ENCODE results near the gene PRRT1.
"Not testable (repeated sequence)": the region's sequence is repeated elsewhere in the genome, so short reads cannot be mapped to it uniquely, and the experiment has no call there.

The PRRT1 gene

DNA sequence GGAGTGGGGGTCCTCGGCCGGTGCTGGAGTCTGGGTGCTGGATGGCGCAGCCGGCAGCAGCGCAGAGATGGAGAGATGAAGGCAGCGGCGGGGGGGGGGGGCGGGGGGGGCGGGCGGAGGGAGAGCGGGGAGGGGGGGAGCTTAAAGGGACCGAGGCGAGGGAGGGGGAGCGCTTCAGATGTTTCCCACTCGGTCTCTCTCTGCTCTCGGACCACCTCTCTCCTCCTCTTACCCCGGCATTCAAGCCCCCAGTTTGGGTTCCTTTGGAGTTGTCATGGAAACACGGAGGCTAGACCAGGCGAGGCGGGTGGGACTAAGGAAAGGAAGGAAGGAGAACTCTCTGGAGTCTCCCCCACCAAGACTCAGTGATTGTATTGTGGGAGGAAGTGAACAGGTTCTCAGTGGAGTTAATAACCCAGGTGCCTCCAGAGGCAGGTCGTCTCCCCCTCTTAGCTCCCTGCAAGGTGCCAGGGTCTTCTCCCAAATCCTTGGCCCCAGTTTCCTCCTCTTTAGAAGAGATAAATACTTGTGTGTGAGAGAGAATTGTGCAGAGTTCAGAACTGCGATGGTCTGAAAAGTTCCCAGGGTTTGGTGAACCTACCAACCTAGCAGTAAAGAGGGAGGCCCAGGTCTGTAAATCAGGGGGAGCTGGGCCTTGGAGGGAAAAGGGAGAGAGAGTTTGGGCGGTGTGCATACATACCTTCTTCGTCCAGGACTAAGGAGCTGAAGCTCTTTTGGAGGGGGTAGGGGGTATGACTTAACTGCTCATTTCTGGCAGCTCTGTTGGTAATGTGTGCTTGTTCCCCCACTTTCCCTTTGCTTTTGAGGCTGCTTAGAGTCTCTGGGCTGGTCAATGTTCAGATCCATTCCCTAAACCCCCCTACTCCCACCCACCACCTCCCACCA lies at the start of gene PRRT1:
TSS of gene PRRT1 (minus strand) at position 77 of the 906 bp plus-strand sequence. CDS start 112 bp downstream, outside the sequence.
- DNase-seq (ENCODE audit: low spot score) = no peak

DNA sequence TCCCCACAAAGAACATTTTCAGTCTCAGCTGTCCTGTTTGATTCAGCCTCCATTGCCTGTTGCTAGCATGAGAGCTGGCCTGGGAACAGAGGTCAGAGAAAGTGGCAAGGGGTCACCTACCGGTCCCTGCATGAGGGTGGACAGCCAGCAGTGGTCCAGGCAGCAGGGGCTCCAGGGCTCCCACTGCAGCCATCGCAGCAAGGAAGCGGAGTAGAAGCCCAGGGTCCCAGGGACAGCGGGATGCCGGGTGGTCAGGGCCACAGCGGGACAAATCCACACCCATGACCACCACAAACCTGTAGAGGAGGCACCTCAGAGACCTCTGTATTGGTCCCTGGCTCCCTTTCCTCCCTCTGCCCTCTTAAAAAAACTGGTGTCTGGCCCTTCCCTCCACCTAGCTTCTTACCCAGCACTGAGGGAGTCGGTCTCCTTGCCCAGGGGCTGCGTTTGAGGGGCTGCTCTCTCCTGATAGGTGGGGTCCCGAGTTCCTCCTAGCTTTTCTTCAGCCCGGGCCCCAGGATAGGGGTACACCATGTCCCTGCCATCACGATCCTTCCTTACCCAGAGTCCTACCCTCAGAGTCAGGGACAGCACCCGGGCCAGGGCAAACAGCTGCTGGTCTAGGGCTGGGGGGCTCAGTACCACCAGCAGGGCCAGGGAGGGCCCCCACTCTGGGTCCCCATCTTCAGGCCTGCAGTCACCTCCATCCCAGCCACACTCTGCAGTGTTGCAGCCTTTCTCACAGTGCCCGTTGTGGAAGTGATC lies 49.2 kb upstream of the PRRT1 start:
- no peak for DNase-seq (ENCODE audit: low spot score)

DNA sequence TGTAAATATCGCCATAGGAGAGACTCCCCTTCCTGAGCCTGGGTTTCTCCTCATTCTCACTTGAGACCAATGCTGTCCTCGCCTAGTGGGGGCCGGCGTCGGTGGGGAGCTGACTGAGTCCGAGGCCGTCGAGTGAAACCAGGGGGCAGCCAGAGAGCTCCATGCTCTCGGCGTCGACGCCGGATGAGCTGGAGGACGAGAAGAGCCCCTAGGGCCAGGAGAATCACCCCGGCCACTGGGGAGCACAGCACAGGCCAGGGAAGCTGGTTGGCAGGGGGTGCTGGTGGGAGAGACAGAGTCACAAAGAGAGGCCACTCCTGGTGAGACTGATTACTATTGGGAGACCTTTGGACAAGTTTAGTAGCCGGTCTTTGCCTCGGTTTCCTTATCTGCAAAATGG lies 47.1 kb upstream of the PRRT1 start:
- DNase-seq (ENCODE audit: low spot score) = no peak

DNA sequence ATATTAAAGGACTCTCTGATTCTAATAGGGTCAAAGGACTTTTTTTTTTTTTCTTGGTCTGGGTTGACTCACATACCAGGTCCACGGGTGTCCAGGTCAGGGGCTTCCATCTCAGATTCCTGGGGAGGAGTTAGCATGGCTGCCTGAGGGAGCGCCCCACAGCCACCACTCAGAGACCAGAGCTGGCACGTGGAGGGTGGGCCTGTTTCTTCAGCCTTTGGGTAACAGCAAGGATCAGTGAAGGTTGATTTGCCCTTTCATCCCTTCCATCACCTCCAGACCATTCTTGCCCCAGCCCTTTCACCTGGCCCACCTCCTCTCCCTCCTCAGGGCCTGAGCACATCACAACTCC lies 46.6 kb upstream of the PRRT1 start:
- no peak for DNase-seq (ENCODE audit: low spot score)

DNA sequence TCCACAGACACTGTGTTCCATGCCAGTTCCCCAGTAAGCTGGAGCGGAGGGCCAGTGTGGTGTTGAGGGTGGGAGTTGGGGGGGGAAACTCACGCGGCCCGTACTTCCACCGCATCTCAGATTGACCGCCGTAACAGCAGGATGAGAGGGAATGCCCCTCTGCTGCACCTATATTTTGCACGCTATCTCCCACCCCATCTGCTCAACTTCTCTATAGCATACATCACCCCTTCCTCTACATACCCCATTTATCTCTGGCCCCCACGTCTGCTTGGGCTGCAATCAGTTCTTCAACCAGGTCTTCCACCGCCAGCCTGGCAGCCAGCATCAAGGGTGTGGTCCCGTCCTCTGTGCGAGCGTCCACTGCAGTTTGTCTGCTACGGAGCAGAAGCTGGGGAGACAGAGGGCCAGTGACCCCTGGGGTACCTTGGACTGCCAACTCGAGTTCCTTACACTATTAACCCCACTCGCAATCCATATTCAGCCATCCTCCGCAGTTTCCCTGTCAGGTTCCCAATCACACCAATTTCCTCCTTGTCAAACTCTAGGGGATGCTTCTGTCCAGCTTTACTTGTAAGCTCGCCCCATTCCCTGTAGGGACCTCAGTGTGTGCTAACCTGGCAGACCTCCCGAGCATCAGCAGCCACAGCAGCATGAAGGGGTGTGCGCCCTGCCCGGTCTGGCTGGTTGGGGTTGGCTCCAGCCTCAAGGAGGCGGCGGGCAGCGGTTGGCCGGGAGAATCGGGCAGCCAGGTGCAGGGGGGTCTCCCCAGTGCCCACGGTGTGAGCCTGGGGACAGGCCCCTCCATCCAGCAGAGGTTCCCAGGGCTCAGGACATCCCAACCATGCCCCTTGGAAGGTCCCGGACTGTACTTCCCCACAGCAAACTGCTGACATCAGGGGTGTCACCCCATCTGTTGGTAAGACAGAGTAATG lies 45.2 kb upstream of the PRRT1 start:
- DNase-seq (ENCODE audit: low spot score) = no peak

DNA sequence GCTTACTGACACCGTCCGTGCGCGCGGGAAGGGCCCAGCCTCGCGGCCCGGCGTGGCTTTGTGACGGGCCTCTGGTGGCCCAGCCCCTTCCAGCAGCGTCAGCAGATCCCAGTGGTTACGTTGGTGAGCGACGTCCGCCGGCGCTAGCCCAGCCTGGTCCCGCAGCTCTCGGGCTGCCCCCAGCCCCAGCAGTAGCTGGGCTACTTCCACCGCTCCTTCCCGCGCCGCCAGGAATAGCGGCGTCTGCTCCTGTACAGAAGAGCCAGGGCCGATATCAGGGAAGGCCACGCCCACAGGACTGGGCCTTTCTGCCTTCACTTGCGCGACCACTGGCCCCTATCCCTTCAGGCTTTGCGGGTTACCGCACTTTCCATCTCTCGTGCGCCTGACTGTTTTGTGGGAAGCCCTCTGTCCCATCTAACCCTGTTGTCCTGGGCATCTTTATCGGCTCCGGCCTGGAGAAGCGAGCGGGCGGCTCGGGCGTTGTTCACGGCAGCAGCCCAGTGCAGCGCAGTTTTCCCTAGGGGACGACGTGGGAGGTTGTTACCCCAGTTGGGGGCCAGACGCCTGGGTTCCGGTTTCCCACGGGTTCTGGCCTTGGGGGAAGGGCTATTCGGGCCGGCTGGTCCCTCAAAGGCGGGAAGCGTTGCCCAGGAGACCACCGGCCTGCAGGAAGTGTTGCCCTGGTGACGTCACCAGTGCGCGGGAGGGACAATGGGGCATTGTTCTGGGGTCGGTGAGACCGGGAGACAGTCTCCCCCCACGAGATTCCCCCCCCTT lies 44.4 kb upstream of the PRRT1 start:
- peak; percentile 83 for DNase-seq (ENCODE audit: low spot score)

DNA sequence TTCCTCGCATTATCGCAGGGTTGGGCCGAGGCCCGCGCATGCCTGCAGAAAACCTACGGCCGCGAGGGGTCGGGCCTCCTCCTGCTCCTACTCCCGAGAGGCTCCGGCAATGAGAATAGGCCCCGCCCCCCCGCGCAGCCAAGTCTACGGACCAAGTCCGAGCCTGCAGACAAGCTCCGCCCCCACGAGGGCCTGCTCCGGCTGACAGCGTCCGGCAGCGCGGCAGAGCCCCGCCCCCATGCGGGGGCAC lies 43.8 kb upstream of the PRRT1 start:
- peak; percentile 100 for DNase-seq (ENCODE audit: low spot score)

DNA sequence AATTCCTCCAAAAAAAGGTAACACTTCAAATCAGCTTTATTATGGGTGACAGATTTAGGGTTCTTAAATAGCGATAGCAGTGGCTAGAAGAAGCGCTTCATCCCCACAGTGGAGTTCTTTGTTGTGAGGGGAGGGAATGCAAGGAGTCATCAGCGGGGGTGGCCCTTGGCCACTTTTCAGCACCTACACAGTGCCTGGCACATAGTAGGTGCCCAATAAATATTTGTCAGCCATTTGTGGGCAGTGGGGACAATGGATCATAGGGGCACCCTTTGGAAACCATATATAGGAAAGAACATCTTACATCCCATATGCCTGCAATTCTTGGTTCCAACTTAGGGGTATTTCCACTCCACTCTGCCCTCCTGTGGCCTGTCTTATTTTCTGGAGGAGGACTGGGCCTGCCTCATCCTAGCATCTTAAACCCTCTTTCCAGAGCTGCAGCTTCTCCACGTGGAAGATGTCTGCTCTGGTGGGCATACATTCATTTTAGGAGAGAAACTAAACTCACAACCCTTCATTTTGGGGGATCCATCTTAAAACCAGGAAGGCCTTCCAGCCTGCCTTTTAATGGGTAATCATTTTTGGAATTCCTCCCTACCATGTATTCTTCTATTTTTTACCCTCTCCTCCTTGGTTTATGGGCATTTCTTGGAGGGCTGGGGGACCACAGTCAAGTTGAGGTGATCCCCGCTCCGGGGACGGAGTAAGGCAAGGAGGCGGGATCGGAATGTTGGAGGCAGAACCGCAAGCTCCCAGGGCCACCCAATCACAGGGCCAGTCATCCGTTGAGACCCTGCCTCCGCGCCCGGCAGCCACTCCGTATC lies 43.3 kb upstream of the PRRT1 start:
- peak; percentile 57 for DNase-seq (ENCODE audit: low spot score)

DNA sequence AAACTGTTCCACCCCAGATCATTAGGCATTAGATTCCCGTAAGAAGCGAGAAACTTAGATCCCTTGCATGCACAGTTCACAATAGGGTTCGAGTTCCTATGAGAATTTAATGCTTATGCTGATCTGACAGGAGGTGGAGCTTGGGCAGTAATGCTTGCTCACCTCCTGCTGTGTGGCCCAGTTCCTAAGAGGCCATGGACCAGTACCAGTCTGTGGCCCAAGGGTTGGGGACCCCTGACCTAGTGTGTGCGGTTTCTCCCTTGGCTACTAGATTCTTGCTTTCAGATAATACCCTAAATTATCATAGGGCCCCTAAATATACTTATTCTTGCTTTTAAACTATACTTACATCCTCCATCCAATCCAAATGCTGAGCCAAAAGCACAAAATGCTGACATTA lies 42.6 kb upstream of the PRRT1 start:
- DNase-seq (ENCODE audit: low spot score) = no peak

DNA sequence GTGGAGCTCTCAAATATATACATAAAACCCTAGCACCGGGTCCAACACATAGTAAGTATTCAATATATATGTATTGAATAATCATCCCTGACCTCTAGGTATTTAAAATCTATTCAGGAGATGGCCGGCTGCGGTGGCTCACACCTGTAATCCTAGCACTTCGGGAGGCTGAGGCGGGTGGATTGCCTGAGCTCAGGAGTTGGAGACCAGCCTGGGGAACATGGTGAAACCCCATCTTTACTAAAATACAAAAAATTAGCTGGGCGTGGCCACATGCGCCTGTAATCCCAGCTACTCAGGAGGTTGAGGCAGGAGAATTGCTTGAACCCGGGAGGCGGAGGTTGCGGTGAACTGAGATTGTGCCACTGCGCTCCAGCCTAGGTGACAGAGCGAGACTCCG lies 41.4 kb upstream of the PRRT1 start:
- DNase-seq (ENCODE audit: low spot score) = not testable (repeated sequence)

DNA sequence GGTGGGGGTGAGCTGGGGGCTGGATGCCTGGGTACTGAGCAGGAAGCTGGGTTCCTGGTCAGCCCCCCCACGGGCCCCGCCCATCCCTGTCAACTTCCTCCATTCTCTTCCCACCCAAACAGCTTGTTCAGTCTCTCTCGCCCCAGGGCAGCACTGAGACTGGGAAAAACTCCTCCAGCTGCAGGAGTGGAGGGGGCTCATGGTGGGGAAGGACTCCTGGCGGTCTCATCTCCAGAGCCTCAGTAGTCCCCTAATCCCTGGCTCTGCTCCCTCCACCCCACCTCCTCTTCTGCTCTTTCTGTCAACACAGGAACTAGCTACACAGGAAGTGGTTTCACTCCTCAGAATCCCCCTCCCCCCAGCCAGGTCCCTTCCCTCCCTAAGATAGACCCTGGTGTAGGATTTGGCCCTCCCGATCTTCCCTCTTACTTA lies 40.9 kb upstream of the PRRT1 start, which contains the start of gene GPSM3:
TSS of gene GPSM3 (minus strand) at position 36 of the 432 bp plus-strand sequence. CDS start 130 bp downstream, outside the sequence.
- DNase-seq (ENCODE audit: low spot score) = no peak

DNA sequence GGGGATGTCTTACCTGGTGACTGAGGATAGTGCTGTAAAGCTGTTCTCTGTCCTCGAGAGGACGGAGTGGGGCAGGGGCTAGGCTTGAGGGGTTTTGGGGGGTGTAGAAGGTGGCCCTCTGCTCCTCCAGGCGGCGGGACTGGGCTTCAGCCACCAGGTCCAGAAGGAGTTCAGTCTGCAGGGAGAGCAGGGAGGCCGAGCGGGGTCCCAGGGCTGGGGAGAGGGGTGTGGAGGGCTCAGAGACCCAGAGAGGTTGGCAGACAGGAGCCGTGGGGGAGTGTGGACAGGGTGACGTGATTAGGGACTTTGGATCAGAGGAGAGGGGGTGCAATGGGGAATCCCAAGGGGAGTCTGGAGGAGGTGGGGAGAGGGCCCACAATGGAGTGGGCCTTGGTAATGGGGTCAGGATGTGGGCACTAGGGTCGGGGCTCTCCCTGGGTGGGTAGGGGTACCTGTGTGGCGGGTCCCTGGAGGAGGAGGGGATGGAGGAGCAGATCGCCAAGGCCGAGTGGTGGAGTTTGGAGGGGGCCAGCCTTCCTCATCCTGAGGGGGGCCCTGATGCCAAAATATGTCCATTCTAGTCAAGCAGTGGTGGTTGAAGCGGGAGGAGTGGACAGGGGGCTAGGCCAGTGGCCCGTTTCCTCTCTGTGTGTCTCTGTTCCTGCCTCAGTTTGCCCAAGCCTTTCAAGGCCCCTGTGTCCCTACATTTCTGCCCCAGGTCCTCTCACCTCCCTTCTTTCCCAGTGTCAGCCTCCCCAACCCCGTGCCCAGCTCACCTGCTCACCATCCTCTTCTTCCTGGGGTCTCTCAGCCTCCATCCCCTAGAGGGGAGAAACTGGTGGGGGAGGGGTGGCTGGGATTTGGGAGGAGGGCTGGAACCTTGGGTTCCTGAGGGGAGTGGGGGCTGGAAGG lies 40.2 kb upstream of the PRRT1 start:
- no peak for DNase-seq (ENCODE audit: low spot score)

DNA sequence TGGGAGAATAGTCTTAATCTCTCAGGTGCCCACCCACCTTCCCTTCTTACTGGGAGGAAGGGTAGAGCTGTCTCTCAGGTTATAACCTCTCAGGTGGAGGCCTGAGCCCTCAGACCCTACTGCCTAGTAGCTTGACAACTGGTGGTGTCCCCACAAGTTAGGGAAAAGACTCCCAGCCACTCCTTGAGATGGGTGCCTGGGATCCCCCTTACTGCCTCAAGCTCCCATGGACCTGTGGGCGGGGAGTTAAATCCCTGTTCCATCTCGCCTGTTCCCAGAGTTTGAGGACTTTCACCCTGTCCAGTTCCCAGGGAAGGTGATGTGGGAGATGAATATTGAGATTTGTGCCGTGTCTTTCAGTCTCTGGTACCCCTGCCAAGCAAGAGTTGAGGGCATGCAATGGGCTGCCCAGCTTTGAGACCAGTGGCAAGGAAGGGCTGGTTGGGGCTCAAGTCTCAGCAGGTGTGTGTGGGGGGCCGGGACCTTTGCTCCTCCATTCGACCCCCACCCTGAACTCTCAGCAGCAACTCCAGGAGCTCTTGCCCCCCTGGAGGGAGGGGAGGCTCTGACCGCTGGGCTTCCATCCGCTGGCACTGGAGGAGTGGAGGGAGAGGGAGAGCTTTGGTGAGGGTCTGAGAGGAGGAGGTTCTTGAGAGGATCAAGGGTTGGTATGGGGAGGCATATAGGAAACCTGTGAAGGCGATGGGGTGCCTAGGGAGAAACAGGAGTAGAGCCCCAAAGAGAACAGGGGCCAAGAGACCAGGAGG lies 39.4 kb upstream of the PRRT1 start:
- DNase-seq (ENCODE audit: low spot score) = no peak

DNA sequence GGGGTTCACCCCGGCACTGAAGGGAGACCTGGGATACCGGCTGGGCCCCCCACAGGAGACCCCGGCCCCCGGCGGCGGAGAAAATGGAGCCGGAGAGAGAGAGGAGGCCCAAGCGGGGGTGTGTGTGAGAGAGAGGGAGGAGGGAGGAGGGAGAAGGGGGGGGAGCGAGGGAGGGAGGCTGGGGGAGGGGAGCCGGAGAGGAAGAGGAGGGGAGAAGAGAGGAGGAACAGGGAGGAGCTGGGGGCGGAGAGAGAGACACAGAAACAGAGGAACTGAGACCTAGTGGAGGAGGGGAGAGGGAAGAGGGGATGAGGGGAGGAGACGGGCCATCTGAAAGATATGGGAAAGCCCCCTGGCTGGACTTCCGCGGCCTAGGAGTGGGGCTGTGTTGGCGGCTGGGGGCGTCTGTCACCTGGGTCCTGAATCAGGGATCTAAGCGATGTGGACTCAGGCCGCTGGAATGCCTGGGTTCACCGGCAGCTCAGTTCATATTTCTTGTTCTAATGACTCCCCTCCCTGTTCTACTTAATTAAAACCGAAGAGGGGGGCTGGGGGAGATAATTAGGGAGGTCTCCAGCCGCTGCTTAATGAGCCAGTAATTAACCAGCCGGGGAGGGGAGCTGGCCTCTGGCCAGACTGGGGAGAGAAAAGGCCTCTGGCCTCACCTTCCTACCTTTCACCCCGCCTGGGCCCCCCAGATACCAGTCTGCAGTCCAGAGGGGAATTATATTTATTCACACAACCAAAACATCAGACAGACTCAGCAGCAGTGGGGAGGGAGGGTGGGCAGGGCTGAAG lies 38.5 kb upstream of the PRRT1 start, which contains the start of gene PBX2:
TSS of gene PBX2 (minus strand) at position 149 of the 798 bp plus-strand sequence. CDS start 287 bp downstream, outside the sequence.
- DNase-seq (ENCODE audit: low spot score) = peak; percentile 90

DNA sequence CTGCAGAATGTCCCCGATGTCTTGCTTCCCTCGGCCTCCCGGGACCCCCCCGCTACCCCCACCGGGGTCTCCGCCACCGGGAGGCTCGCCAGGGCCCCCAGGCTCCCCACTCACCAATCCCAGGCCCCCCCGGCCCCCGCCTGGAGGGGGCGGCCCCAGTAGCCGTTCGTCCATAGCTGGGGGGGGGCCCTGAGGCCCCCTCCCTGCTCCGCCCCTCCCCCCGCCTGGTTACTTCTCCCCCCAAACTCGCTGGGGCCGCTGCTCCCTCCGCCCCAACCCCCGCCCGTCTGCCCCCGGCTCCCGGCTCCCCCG lies 38.0 kb upstream of the PRRT1 start:
- DNase-seq (ENCODE audit: low spot score) = no peak

DNA sequence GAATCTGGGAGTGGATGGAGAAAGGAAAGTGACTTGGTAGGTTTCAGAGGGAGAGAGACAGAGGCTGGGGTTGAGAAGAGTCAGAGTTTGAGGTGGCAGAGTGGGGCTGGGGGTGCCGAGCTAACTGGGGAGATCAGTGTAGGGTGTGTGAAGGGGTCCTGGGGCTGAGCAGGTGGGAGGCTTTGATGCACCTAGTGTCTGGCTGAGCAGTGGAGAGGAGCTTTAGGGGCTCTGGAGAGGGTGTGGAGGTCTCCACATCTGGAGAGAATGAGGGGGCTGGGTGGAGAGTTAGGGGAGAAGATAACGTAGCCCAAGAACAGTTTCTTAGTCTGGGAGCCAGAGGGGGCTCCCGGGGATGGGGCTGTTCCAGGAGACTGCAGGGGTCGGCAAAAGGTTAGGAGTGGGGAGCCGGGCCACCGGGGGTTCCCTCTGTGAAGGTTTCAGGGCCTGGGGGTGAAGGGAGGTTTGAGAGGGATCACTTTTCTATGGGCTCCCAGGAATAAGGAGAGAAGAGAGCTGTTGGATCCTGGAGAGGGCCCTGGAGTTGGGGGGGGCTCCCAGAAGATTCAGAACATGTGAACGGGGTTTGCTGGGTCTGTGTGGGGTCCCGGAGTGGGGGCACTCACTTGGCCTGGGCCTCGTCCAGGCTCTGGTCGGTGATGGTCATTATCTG lies 37.5 kb upstream of the PRRT1 start:
- no peak for DNase-seq (ENCODE audit: low spot score)

DNA sequence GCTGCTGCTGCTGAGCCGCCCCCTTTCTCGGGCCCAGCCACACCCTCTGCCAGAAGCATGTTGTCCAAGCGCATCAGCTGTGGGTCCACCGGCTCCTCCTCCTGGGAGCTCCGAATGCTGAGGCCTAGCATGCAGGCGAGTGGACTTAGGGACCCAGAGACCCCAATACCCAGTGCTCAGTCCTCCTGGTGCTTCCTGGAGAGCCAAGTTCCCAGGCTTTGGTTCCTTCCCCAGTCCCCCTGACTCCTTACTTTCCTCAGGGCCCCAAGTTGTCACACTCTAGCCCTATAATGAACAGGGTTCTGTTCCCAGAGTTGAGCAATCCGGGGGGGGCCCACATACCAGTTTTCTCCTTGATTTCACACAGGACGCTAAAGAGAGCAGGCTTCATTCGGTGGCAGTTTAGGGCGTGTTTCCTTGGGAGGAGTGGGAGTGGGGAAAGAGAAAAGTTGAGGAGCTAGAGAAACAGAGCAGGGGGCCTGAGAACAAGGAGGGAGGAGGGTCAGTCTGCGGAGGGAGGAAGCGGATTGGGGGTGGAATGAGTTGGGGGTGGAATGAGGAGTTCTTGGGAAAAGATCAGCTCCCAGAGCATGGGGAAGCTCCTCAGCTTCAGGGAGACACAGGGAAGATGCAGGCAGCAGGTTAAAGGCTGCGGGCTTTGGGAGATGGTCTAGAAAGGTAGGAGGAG lies 36.8 kb upstream of the PRRT1 start:
- DNase-seq (ENCODE audit: low spot score) = no peak
